GM10248 (cell line): ENCODE results near the gene OSBPL10.
"Not testable (repeated sequence)": the region's sequence is repeated elsewhere in the genome, so short reads cannot be mapped to it uniquely, and the experiment has no call there.

ENCODE experiments used
- CTCF ChIA-PET: fragments of 300-600 bp; sonication (Branson Sonifier 250); formaldehyde crosslinking; extraction: SDS; loops from one replicate; lab custom pipeline; 2021; ENCODE audit warnings: antibody characterized with exemption; lab: Yijun Ruan, JAX
- POLR2A ChIA-PET: fragments of 350-650 bp; sonication (Branson Sonifier 250); formaldehyde crosslinking; extraction: SDS; loops from one replicate; lab custom pipeline; 2020; ENCODE audit warnings: antibody characterized with exemption; lab: Yijun Ruan, JAX
- DNase-seq: peaks from one replicate; pipeline ENCODE4 v3.0.0; 2012; ENCODE audit errors: extremely low spot score
- TF ChIP-seq, protein P1 (sequence below): IDR thresholded peaks from 2 replicates; pipeline ENCODE4 v1.5.1; 2012; ENCODE audit warnings: mild to moderate bottlenecking, low read depth; ENCODE audit errors: extremely low read depth, missing control alignments, control extremely low read depth

OSBPL10 gene

GRCh38 chr3:31785286-31785685, 195.8 kb downstream of the OSBPL10 start:
- ChIA-PET POLR2A (no interaction called here), CTCF (no interaction called here)
- TF ChIP-seq, protein P1, sequence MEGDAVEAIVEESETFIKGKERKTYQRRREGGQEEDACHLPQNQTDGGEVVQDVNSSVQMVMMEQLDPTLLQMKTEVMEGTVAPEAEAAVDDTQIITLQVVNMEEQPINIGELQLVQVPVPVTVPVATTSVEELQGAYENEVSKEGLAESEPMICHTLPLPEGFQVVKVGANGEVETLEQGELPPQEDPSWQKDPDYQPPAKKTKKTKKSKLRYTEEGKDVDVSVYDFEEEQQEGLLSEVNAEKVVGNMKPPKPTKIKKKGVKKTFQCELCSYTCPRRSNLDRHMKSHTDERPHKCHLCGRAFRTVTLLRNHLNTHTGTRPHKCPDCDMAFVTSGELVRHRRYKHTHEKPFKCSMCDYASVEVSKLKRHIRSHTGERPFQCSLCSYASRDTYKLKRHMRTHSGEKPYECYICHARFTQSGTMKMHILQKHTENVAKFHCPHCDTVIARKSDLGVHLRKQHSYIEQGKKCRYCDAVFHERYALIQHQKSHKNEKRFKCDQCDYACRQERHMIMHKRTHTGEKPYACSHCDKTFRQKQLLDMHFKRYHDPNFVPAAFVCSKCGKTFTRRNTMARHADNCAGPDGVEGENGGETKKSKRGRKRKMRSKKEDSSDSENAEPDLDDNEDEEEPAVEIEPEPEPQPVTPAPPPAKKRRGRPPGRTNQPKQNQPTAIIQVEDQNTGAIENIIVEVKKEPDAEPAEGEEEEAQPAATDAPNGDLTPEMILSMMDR: no peak
- no peak for DNase-seq

DNA sequence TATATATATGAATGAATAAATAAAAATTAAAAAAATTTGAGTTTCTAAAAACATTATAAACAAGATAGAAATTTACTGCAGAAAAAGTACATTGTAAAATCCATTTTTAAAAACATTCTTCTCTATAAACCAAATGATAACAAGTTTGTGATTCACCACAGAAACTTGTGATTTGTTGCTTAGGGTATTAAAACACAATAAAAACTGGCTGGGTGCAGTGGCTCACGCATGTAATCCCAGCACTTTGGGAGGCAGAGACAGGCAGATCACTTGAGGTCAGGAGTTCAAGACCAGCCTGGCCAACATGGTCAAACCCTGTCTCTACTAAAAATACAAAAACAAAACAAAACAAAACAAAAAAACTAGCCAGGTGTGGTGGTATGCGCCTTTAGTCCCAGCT, 197.2 kb downstream of the OSBPL10 start:
- CTCF ChIA-PET: not testable (repeated sequence)

GRCh38 chr3:31782306-31782705, 198.8 kb downstream of the OSBPL10 start:
- POLR2A ChIA-PET, DNase-seq: not testable (repeated sequence)
- CTCF ChIA-PET: interaction anchor here (1.0 kb wide), 1 partner anchor 14 kb away, joined by 3 read pairs; no protein-coding TSS in a partner anchor

More for the DNA sequence above, 197.2 kb downstream of the OSBPL10 start:
- POLR2A ChIA-PET, DNase-seq: not testable (repeated sequence)

DNA sequence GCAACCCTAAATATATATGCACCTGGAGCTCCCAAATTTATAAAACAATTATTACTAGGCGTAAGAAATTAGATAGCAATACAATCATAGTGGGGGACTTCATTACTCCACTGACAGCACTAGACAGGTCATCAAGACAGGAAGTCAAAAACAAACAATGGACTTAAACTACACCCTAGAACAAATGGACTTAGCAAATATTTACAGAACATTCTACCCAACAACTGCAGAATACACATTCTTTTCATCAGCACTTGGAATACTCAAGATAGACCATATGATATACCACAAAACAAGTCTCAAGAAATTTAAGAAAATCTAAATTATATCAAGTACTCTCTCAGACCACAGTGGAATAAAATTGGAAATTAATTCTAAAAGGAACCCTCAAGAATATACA, 201.5 kb downstream of the OSBPL10 start:
- TF ChIP-seq, protein P1: no peak
- ChIA-PET CTCF (interaction anchor here (1.1 kb wide), 1 partner anchor 9 kb away, joined by 3 read pairs; no protein-coding TSS in a partner anchor), POLR2A (no interaction called here)
- no peak for DNase-seq

DNA sequence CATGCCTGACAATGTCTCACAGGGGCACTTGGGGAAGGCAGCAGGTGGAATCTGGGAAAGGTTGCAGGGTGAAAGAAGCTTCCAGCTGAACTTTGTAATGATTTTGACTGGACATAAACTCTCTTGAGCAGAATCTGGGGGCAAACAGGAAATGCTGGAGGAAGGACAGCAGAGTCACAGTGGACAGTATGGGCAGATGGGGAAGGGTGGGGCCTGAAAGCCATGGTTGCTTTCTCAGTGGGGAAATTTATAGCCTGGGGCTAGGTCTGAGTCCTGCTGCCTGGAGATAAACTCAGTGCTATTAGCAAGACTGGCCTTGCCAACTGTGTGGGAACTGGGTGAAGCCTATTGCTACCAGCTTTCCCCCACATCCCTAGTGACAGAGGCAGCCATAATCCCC, 203.2 kb downstream of the OSBPL10 start:
- no peak for DNase-seq
- CTCF ChIA-PET: interaction anchor here (2.2 kb wide), 1 partner anchor 10 kb away, joined by 7 read pairs; no protein-coding TSS in a partner anchor
- POLR2A ChIA-PET: no interaction called here
- TF ChIP-seq, protein P1: no peak

DNA sequence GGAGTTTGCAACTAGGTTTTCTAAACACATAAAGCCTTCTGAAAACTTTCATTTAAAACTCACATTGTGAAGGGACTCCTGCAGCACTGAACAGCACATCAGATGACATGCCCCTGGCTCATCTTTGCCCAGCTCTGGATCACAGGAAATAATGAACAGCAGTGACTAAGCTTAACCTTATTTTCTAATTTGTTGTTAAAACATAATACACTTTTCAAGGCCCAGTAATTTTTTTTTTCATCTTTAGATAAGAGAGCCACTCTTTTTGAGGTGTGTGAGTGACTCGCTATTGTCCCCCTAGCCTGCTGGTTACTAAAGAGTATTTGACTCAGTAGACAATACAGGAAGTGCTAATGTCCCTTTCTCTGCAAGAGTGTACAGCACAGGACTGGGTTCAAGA, 204.0 kb downstream of the OSBPL10 start:
- CTCF ChIA-PET: interaction anchor here (2.2 kb wide), 1 partner anchor 9 kb away, joined by 7 read pairs; no protein-coding TSS in a partner anchor

GRCh38 chr3:31776016-31776415, 205.0 kb downstream of the OSBPL10 start:
- CTCF ChIA-PET: no interaction called here
- POLR2A ChIA-PET: no interaction called here
- DNase-seq: no peak
- TF ChIP-seq, protein P1: no peak

More for the DNA sequence above, 204.0 kb downstream of the OSBPL10 start:
- no peak for DNase-seq
- POLR2A ChIA-PET: no interaction called here
- TF ChIP-seq, protein P1: no peak

- CTCF ChIA-PET: no interaction called here
- POLR2A ChIA-PET: no interaction called here
Measured at GRCh38 chr3:31775383-31775782, 205.7 kb downstream of the OSBPL10 start.

More at GRCh38 chr3:31775383-31775782, 205.7 kb downstream of the OSBPL10 start:
- DNase-seq: no peak
- TF ChIP-seq, protein P1: no peak
